ACC112 (cell line): Measurements from ENCODE around the gene CYP2S1.
A peak's percentile ranks its signal among the peaks of the same experiment; 100 is the strongest.
"Not testable (repeated sequence)": the region's sequence is repeated elsewhere in the genome, so short reads cannot be mapped to it uniquely, and the experiment has no call there.

ENCODE experiments used
- H2AFZ ChIP-seq: fragments of 200-600 bp; sonication (generic); one replicate; pipeline ENCODE4 v1.6.0; 2017; ENCODE audit warnings: antibody characterized with exemption, low read length; ENCODE audit not compliant: unreplicated experiment
- H3K27ac ChIP-seq: fragments of 200-600 bp; sonication (generic); 2 replicates; pipeline ENCODE4 v1.5.1; 2014; ENCODE audit warnings: low read depth, mild to moderate bottlenecking, antibody characterized with exemption, low read length, moderate library complexity
- H3K27me3 ChIP-seq: fragments of 200-600 bp; sonication (generic); 2 replicates; pipeline ENCODE4 v1.6.1; 2014; ENCODE audit warnings: mild to moderate bottlenecking, antibody characterized with exemption, low read length, moderate library complexity, mixed read lengths; ENCODE audit not compliant: insufficient read depth
- H3K36me3 ChIP-seq: fragments of 200-600 bp; sonication (generic); 2 replicates; pipeline ENCODE4 v1.6.1; 2016; ENCODE audit warnings: mild to moderate bottlenecking, antibody characterized with exemption, low read length, moderate library complexity, mixed read lengths; ENCODE audit not compliant: insufficient read depth
- H3K4me1 ChIP-seq: fragments of 200-600 bp; sonication (generic); one replicate; pipeline ENCODE4 v1.6.1; 2016; ENCODE audit warnings: low read length, mixed read lengths; ENCODE audit not compliant: insufficient read depth, unreplicated experiment, control insufficient read depth
- H3K4me3 ChIP-seq: fragments of 200-600 bp; sonication (generic); 2 replicates; pipeline ENCODE4 v1.5.1; 2014; ENCODE audit warnings: mild to moderate bottlenecking, low read depth, low read length
- H3K79me2 ChIP-seq: fragments of 200-600 bp; sonication (generic); one replicate; pipeline ENCODE4 v1.6.0; 2016; ENCODE audit warnings: low read length; ENCODE audit not compliant: control insufficient read depth, unreplicated experiment, insufficient read depth

CYP2S1 gene

GRCh38 chr19:41192574-41193429, at the start of gene CYP2S1:
Gene CYP2S1, plus strand, starts transcription at chr19:41193219. Its CDS starts 46 bp downstream, at chr19:41193265.
- Histone ChIP-seq H3K27ac (no peak within 1 kb of the TSS), H2AFZ (peak within 1 kb of the TSS; percentile 21), H3K36me3 (no peaks in the 10 kb centered on the region), H3K4me3 (peak within 1 kb of the TSS; percentile 43), H3K27me3 (peaks cover 15% of the 10 kb centered on the region; the same call in 1 of the 2 replicates), H3K4me1 (no peaks in the 10 kb centered on the region), H3K79me2 (no peaks in the 10 kb centered on the region)

GRCh38 chr19:41144403-41144802, 48.6 kb upstream of the CYP2S1 start:
- Histone ChIP-seq H3K79me2 (no peaks in the 10 kb centered on the region), H3K36me3 (no peaks in the 10 kb centered on the region), H3K27ac (no peak overlapping the region), H2AFZ (no peak overlapping the region), H3K27me3 (no peaks in the 10 kb centered on the region), H3K4me1 (no peaks in the 10 kb centered on the region), H3K4me3 (no peak overlapping the region)

- no peaks in the 10 kb centered on the region for H3K4me1 ChIP-seq
- no peak overlapping the region for H2AFZ ChIP-seq
- no peaks in the 10 kb centered on the region for H3K27me3 ChIP-seq
- H3K79me2 ChIP-seq = no peaks in the 10 kb centered on the region
- H3K27ac ChIP-seq = no peak overlapping the region
- no peaks in the 10 kb centered on the region for H3K36me3 ChIP-seq
- H3K4me3 ChIP-seq = no peak overlapping the region
These were observed 43.2 kb upstream of the CYP2S1 start for GRCh38 chr19:41149831-41150230.

GRCh38 chr19:41150986-41151385, 42.0 kb upstream of the CYP2S1 start:
- H2AFZ ChIP-seq, H3K79me2 ChIP-seq, H3K27me3 ChIP-seq, H3K4me3 ChIP-seq, H3K27ac ChIP-seq, H3K4me1 ChIP-seq, H3K36me3 ChIP-seq: not testable (repeated sequence)

- Histone ChIP-seq H2AFZ (no peak overlapping the region), H3K27ac (no peak overlapping the region), H3K79me2 (no peaks in the 10 kb centered on the region), H3K4me3 (no peak overlapping the region), H3K4me1 (no peaks in the 10 kb centered on the region), H3K27me3 (no peaks in the 10 kb centered on the region), H3K36me3 (no peaks in the 10 kb centered on the region)
These were observed 39.0 kb upstream of the CYP2S1 start for GRCh38 chr19:41154060-41154459.

- H3K36me3 ChIP-seq = no peaks in the 10 kb centered on the region
- H3K79me2 ChIP-seq = no peaks in the 10 kb centered on the region
- H2AFZ ChIP-seq = no peak overlapping the region
- no peak overlapping the region for H3K4me3 ChIP-seq
- no peak overlapping the region for H3K27ac ChIP-seq
- H3K27me3 ChIP-seq = no peaks in the 10 kb centered on the region
- no peaks in the 10 kb centered on the region for H3K4me1 ChIP-seq
These were observed 36.8 kb upstream of the CYP2S1 start for GRCh38 chr19:41156207-41156606.

- H3K36me3 ChIP-seq = no peaks in the 10 kb centered on the region
- H3K27me3 ChIP-seq = no peaks in the 10 kb centered on the region
- no peaks in the 10 kb centered on the region for H3K79me2 ChIP-seq
- H3K4me1 ChIP-seq = no peaks in the 10 kb centered on the region
- no peak overlapping the region for H3K27ac ChIP-seq
- H3K4me3 ChIP-seq = no peak overlapping the region
- no peak overlapping the region for H2AFZ ChIP-seq
These were observed 33.1 kb upstream of the CYP2S1 start for GRCh38 chr19:41159881-41160280.

GRCh38 chr19:41161903-41162302, 31.1 kb upstream of the CYP2S1 start:
- H3K27me3 ChIP-seq = no peaks in the 10 kb centered on the region
- no peaks in the 10 kb centered on the region for H3K36me3 ChIP-seq
- no peak overlapping the region for H3K27ac ChIP-seq
- no peaks in the 10 kb centered on the region for H3K4me1 ChIP-seq
- no peaks in the 10 kb centered on the region for H3K79me2 ChIP-seq
- no peak overlapping the region for H3K4me3 ChIP-seq
- no peak overlapping the region for H2AFZ ChIP-seq

GRCh38 chr19:41166944-41167804, 25.8 kb upstream of the CYP2S1 start:
- H2AFZ ChIP-seq = no peak overlapping the region
- H3K27ac ChIP-seq = no peak overlapping the region
- no peaks in the 10 kb centered on the region for H3K27me3 ChIP-seq
- no peaks in the 10 kb centered on the region for H3K4me1 ChIP-seq
- no peaks in the 10 kb centered on the region for H3K36me3 ChIP-seq
- H3K79me2 ChIP-seq = no peaks in the 10 kb centered on the region
- no peak overlapping the region for H3K4me3 ChIP-seq

GRCh38 chr19:41172297-41173164, 20.5 kb upstream of the CYP2S1 start:
- Histone ChIP-seq H3K27me3 (no peaks in the 10 kb centered on the region), H3K4me1 (peaks cover 12% of the 10 kb centered on the region), H3K79me2 (no peaks in the 10 kb centered on the region), H3K27ac (no peak overlapping the region), H2AFZ (no peak overlapping the region), H3K4me3 (no peak overlapping the region), H3K36me3 (no peaks in the 10 kb centered on the region)
